Muscle of back (tissue), 11 donors: ENCODE results near the gene ZNF521. TPM values are rescaled to one million over a fixed set of nuclear protein-coding genes. Genes with fewer than 3 reads are reported as not detected.

Source experiments
- DNase-seq, 3 donors: peaks; one replicate each; pipeline versions ENCODE4 v3.0.0 to v3.0.0-alpha.2; 2013
- polyA plus RNA-seq, 10 donors: library from polyadenylated mRNA; unstranded; fragments of 120-200 nt; gene quantifications; one replicate each; pipeline ENCODE4 v1.2.1, GENCODE V29; 2013; ENCODE audit not compliant: insufficient read length in 10 of 10

The ZNF521 gene
- polyA plus RNA-seq, 10 donors, result 36.4 to 54.8 (median 43.6) TPM

DNA sequence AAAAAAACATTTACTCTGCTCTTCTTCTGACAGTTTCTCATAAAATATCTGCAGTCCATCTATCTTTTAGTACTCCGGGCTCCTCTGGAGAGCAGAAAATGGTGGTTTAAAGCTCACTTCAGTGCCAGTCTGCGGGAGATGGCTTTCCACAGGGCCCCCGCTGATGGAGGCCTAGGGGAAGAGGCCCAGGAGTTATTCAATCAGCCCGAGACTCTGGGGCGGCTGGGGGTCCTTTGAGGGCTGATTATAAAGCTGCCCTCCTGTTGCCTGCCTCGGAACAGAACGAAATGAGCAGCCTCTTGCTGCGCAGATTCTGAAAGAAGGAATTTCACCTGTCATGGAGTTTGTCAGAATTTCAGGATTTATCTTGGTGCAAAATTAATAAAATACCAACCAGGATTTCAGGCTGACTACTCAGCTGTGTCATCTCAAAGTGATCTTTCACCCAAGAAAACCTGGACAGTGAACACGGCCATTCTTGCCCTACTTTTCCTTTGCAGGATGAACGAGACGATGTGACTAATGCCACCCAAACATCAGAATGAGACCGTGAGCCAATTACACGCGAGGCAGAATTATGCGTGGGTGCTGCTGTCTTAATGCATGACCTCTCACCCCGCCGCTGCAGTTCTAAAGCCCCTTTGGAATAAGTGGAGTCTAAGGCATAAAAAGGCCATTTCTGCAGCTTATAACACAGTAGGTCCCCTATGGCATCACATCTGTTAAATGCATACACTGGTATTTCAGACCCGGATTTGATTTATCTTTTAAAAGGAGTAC, 273.8 kb downstream of the ZNF521 start:
- no peak for DNase-seq

DNA sequence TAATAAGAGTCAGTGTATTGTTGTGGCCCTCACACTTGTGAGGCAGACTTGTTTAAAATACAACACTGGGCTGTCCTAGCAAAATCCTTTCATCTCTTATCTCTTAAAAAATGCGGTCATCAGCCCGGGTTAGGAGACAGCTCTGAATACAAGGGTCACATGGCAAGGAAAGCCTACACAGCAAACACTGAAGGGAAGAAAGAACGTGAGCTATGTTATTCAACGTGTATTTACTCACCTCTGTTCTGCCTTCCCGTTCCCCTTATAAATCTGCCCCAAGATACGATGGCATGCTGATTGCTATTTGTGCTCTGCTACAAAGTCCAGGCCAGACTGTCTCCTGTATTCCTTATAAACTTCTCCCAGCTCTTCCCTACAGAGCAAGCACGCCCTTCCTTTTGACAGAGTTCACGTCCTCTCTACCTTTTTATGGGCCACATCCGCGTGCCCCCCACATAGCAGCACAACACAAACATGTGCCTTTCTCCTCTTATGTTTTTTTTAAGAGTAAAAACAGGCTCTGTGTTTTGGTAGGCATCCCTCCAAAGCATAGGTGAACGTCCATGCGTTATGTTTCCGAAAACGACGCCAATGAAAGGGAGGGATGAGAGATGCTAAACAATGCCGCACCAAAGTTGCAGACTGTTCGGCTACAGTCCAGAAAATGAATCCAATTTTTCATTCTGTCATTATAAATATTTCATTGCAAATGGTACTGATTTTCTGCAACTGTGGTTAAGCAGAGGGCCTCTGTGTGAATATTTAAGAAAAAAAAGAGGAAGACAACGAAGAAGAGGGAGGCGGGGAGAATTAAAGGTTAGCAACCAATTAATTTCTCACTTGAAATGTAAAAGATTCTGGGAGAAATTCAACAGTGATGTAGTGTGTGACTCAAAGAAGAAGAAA, 274.7 kb downstream of the ZNF521 start:
- DNase-seq, result peak in 2 of 3 donors; percentile 30 to 57

DNA sequence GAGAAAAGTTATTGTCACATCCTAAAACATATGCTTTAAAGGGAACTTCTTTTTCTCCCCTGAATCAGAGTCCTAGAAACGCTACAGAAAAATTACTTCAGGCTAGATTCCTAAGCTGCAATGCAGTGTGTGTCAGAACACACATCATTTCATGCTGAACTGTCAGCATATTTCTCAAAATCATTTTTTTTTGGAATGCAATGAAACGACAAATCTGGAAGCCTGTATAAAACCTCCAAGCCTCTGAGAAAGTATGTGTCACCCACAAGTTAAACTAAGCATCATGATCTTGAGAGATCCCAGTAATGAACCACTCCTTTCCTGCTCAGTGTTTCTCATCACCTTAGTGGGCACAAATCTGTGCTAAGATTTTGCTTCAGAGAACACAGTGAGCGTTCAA, 276.2 kb downstream of the ZNF521 start:
- DNase-seq, result peak in 1 of 3 donors; percentile 62

DNA sequence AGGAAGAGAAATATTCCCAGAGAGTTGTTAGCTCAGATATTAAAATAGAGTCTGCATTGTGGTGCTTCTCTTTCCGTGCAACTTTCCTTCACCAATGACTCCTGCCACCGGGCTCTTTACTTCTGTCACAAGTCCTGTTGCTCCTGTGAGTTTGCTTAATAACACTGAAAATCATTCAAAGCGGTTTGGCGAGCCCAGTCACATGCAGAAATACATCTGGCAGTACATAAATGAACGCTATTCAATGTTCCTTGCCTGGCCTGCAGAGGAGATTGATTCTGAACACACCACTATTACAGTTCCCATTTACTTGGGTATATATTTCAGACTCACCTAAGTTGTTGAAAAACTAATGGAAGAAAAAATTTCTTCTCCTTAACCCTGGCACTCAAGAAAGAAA, 276.6 kb downstream of the ZNF521 start:
- no peak for DNase-seq

DNA sequence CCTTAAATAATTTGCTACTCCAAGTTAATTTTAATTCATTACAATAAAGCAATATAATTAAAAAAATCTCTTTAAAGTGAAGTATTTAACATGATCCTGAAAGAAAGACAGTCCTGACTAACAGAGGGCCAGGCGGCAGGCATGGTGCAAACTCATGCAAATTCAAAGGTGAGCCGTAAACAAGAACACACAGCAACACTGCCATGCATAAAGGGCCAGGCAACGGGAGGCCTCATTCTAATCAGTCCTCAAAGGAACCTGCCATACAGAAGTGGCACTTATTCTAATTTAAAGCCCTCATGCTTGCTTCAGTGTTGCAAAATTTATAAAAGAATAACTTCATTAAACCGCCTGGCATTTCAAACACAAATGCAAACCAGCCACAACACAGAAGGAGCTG, 277.0 kb downstream of the ZNF521 start:
- DNase-seq, result no peak

DNA sequence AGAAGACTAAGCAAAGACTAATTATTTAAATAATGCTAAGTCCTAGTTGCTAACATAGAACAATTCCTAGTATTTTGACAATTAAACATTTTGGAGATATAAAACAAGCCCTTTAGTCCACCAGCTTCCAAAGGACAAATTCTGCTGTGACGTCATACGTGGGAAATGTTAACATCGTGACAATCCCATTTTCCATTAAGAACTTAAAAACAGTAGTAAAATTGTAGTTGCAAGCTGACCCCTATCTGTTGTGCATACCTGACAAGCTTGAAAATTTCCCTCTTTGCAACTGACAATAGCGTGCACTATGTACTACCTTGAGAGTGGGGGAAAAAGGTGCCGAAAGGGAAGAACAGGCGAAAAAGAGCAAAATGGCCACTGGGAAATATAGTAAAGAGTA, 279.8 kb downstream of the ZNF521 start:
- DNase-seq, result no peak

DNA sequence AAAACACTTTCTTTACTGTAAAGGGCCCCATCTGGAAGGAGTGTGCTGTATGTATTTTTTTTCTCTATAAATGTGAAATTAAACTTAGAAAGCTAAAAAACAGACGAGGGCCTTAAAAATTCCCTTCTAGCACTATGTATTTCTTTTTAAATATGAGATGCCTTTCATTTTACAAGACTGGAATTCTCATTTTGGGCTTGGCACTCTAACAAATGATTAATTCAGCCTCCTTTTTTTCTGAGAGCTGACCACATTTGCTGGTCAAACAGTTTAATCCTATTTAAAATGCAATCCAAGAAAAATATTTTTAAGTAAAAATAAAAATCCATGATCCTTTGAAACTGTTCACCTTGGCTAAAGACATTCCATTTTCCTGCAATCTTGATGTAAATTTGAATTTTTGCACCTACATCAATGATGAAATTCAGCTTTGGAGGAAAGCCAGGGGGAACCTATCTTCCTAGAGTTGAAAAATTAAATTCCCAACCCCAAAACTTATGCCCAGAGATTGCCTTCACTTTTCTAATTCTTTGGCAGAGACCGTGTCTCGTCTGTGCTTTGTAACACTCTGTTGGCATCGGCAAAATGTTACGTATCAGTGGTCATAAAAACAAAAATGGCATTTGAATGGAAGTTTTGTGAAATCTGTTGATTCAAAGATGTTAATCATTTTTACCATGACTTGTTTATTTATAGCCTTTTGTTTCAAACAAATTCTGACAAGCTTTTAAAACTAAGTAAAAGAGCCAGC, 284.5 kb downstream of the ZNF521 start:
- DNase-seq, result peak in 2 of 3 donors; percentile 41 to 59

DNA sequence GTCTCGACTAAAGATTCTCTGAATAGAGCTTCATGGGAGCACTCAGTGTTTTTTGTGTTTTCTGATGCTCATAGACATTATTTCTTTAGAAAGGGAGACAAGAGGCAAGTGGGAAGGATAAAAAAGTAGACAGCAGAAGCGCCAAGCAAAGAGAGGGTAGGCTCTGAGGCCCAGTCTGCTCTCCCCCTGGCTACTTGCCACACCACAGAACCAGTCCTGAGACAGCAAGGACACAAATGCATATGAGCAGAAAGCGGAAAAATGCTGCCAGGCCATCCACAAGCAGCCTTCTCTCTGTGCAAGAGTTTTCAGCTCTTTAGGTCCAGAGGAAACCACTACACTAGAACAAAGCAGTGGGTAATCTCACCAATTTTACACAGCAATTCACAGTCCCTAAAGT, 285.4 kb downstream of the ZNF521 start:
- no peak for DNase-seq

DNA sequence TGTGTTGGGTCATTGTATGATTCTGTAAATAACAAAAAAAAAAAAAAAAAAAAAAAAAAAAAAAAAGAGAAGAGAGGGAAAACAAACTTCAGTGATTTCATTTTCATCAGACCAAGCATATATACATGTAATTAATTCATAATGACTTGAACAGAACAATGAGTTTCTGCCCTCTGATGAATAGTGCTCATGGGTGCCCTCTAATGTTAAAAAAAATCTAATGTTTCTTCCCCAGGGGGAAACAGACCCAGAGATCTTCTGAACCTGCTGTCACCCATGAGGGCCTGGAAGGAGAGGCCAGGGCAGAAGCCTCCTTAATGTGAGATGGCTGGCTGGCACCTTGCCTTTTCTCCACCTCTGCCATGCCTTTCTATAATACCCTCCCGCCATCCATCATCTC, 289.2 kb downstream of the ZNF521 start:
- no peak for DNase-seq

DNA sequence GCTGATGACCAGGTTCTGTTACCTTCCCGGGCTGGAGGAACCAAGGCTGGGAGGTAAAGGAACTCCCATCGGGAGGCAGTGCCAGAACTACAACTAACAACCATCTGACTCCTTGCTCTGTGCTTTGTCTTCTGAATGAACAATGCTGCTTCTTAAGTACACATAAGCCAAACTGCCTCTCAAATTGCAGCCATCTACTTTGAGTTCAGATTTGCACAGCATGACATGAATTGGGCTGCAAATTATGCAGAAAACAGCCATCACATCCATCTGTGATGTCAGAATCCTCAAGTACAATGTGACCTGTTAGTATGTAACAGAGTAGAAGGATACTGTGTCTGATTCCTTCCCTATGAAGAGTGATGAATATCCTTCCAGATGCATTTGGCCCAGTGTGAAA, 290.6 kb downstream of the ZNF521 start:
- DNase-seq, result no peak

DNA sequence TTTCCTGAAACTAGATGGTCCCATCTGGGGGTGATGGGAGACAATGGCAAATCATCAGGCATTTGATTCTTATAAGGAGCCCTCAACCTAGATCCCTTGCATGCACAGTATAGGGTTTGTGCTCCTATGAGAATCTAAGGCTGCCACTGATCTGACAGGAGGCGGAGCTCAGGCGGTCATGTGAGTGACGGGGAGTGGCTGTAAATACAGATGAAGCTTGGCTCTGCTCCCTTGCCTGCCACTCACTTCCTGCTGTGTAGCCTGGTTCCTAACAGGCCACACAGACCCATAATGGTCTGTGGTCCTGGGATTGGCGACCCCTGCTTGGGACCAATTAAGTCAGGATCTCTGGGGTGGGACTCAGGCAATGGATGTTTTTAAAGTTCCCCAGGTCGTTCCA, 293.4 kb downstream of the ZNF521 start:
- DNase-seq, result no peak

DNA sequence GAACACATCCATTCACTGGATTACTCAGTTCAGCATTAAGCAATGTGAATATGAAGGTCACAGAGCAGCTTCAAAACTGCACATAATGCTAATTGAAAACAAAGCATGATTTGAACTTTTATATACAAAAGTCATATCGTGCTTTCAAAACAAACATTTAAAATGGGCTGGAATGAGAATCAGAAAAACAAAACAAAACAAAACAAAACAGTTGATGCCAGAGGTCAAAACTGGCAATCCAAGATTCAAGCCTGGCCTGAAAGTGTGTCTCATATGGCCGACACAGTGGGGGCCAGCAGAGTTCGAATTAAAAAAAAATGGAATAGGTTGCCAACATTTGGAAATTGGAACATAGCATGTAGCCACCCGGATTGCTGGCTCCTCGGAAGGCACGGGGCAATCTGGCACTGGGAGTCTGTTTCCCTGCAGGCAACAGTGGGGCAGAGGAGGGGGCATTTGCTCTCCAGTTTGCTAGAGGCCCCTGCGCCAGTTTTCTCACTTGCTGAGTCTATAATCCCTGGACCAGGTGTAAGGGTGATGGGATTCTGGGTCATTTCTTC, 294.4 kb downstream of the ZNF521 start:
- DNase-seq, result no peak

DNA sequence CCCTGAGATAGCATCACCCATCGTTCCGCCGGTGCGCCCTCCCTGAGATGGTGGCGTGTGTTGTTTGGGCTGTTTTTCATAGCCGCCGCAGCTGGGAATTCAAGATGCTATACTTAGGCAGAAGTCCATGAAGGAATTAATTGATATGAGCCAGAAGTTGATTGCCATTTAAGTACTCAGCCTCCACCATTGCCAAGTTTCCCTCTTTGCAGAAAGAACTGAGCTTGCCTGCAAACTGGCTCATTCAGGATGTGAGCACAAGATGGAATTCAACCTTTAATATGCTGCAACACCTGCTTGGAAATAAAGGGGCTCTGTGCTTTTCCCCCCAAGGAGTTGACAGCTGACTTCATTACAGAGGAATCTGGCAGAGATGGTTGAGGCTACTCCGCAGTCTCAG, 295.5 kb downstream of the ZNF521 start:
- no peak for DNase-seq

DNA sequence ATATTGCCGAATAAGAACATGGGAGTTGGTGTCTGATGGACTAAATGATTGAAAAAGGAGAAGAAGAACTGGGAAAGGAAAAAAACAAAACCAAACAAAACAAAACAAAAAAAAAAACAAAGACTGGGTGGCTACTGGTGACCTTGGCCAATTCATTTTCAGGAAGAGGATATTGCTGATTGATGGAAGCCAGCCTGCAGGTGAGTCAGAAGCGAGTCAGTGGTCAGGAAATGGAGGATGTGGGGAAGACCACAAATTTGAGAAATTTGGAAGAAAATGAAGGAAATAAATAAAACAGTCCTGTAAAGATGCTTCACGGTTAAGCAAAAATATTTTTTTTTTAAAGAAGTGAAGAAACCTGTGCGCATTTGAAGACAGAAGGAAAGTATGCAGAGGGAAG, 296.9 kb downstream of the ZNF521 start:
- peak in 1 of 3 donors; percentile 18 for DNase-seq

DNA sequence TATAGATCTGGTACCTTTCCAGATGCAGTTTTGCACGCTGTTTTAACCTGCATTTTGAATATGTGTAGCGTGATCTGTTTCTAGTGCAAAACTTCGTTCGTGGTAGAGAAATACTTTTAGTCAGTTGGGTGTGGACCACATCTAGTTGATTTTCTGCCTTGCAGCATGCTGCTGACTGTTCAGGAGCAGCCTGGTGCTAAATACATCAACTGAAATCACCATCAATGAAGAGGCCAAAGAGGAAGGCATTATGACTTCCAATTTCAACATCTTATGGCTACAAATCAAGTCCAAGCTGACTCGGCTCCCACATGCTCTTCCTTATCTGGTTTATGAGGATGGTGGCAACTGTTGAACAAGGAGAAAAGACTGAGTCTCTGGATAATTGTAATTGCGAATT, 298.5 kb downstream of the ZNF521 start:
- DNase-seq, result no peak

DNA sequence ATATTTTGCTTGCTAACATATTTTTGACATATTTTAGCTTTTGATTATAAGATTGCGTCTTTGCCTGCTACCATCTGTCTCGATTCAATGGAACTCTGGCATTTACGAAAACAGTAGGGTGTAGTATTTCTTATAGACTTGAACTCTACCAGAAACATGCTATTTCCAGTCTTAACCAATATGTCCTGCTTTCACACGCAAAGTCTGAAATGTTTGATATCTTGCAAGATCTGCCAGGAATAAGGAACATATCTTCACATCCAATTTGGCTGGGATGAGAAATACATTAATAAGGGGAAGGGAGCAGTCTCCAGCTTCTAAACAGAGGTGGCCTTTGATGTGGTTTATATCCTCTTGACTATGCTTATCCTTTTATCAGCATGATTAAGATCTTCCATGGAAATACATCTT, 299.4 kb downstream of the ZNF521 start:
- no peak for DNase-seq

DNA sequence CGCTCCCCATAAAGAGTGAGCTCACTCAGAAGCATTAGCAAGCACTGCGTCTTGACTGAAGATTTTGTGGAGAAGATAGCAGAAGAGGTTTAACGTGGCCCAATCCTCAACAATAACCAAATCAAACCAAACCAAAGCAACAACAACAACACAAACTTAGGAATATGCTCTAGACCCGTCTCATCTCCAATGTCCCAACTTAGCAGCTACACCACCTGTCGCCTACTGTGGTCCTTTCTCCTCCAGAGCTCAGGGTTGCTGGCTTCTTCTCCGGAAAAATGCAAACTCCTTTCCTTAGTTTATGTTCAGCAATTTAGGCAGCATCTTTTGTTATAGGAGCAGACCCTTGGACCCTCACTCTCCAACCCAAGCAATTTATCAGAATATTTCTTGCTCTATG, 301.4 kb downstream of the ZNF521 start:
- DNase-seq, result no peak

DNA sequence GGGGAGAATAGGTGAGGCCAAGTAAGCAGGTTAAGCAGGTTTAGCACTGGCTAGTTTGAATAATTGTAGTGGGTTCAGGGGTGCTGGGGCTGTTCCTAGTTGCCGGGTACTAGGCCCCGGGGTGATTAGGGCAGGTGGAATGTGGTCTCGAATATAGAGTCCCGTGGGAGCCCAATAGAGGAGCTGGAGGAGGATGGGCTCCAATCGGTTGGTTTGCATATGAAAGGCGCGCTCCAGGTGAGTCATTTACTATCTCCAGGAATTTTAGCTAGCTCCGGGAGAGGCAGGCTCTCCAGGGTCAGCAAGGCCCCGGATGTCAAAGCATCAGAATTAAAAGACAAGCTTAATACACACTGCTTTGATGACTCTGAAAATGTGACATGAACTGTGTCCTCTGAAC, 304.0 kb downstream of the ZNF521 start:
- no peak for DNase-seq

DNA sequence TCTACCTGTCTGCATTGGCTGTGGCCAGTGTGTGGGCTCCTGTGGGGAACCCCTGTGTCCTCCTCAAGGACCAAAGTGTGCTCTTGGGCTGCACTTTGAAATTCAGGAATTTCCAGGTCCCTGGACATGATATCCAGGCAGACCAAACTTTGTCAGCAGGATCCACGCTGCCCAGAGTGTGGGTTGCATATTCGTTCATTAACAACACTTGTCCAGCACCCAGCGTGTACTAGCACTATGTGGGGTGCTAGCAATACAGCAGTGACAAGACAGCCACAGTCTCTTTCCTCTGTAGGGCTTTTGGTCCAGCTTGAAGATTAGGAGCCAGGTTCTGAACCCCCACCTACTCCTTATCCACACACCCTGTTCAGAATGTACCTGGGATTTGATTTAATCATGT, 304.5 kb downstream of the ZNF521 start:
- no peak for DNase-seq

DNA sequence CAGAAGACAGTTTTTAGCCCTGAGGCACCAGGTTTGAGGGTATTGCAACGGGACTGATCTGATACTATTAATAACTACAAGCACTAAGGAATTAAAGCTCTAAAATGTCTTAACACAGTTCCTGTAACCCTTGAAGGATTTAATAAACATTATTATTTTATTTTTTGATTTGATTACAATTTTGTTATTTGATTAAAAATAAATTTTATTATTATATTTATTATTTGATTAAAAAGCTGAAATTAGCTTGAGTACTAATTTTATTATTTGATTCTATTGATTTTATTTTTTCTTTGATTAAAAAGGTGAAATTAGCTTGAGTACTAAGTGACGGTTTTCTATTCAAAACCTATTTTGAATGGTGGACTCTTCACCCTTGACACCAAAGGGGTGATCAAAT, 307.3 kb downstream of the ZNF521 start:
- DNase-seq, result no peak

DNA sequence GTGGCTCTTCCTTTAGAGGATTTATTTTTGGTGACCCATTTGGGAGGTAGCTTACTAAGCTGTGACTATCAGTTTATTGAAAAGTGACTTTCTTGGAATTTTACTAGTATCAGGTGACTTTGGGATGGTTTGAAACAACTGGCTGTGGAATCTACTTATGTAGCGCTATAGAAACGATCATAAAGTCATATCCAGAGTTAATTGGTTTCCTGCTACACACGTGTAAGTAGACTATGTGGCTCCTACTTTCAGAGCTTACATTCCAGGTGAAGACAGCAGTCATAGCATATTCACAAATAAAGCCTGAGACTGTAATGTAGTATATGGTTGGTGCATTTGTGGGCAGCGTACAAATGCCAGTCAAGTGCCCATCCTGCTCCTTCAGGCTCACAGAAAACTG, 308.9 kb downstream of the ZNF521 start:
- DNase-seq, result no peak

DNA sequence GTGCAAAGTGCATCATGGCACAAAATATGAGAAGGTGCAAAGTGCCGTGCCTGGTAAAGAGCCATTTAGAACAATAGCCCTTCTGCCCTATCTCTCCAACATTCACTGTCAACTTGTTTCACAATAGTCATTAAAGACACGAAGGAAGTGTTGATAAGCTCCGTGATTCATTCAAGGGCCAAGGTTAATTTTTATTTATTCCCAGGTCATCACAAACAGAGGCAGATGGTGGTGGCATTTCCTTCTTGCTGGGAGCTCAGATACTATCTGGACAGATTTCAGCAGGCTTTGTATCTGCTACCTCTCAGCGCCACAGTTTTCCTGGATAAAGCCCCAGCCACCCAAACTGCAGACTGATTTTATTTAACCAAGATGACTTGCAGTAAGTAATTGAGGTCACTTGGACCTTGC, 309.3 kb downstream of the ZNF521 start:
- no peak for DNase-seq
